ENCODE measurements around the gene KCNIP3.

The KCNIP3 gene

GRCh38 chr2:95345563-95346230 is 48.5 kb downstream of the KCNIP3 start (continued):
- TF ChIP-seq ZNF280C (tag by site-specific recombination; IDR thresholded peaks at IDR 0.05), result no peak
- TF ChIP-seq ZNF776 (tag by site-specific recombination; IDR thresholded peaks at IDR 0.05; ENCODE audit: borderline replicate concordance), result no peak
- no peak for TF ChIP-seq ZNF529 (tag by site-specific recombination; IDR thresholded peaks at IDR 0.05; ENCODE audit: insufficient replicate concordance)
- TF ChIP-seq ZNF837 (tag by site-specific recombination; IDR thresholded peaks at IDR 0.05), result no peak
- no peak for TF ChIP-seq ZNF558 (tag by site-specific recombination; IDR thresholded peaks at IDR 0.05)
- TF ChIP-seq ZNF24 (tag by site-specific recombination; IDR thresholded peaks at IDR 0.05), result no peak
- no peak for TF ChIP-seq OSR2 (tag by site-specific recombination; IDR thresholded peaks at IDR 0.05)
- TF ChIP-seq PBX3 (CRISPR knock-in tag; IDR thresholded peaks at IDR 0.05), result no peak
- no peak for TF ChIP-seq MEIS1 (CRISPR knock-in tag; IDR thresholded peaks at IDR 0.05; ENCODE audit: borderline replicate concordance)
- no peak for TF ChIP-seq ZBTB49 (tag by site-specific recombination; IDR thresholded peaks at IDR 0.05; ENCODE audit: low read depth)
- no peak for TF ChIP-seq GLI2 (tag by site-specific recombination; IDR thresholded peaks at IDR 0.05; ENCODE audit: borderline replicate concordance, low read depth)
- TF ChIP-seq ZNF664 (tag by site-specific recombination; IDR thresholded peaks at IDR 0.05), result no peak
- TF ChIP-seq ZNF354C (tag by site-specific recombination; IDR thresholded peaks at IDR 0.05; ENCODE audit: borderline replicate concordance, low read depth), result no peak
- no peak for TF ChIP-seq ZNF621 (tag by site-specific recombination; IDR thresholded peaks at IDR 0.05)
- no peak for TF ChIP-seq ZNF560 (tag by site-specific recombination; IDR thresholded peaks at IDR 0.05; ENCODE audit: borderline replicate concordance)
- no peak for TF ChIP-seq ZNF704 (tag by site-specific recombination; IDR thresholded peaks at IDR 0.05)
- peak; percentile 63 for TF ChIP-seq KLF1 (tag by site-specific recombination; IDR thresholded peaks at IDR 0.05)
- no peak for TF ChIP-seq ZNF658 (tag by site-specific recombination; IDR thresholded peaks at IDR 0.05)
- no peak for TF ChIP-seq ZNF280D (tag by site-specific recombination; IDR thresholded peaks at IDR 0.05)
- TF ChIP-seq ZNF48 (tag by site-specific recombination; IDR thresholded peaks at IDR 0.05), result no peak
- TF ChIP-seq GFI1B (tag by site-specific recombination; IDR thresholded peaks at IDR 0.05), result no peak
- TF ChIP-seq ZNF148 (tag by site-specific recombination; IDR thresholded peaks at IDR 0.05; ENCODE audit: borderline replicate concordance), result no peak
- no peak for TF ChIP-seq RBAK (tag by site-specific recombination; IDR thresholded peaks at IDR 0.05)
